HepG2 (cell line): ENCODE measurements around the gene ADARB2. TPM values are rescaled to one million over a fixed set of nuclear protein-coding genes. Genes with fewer than 3 reads are reported as not detected.

Source experiments
- ATAC-seq: fragments of 200-7000 bp; cut with Tn5 transposase; 3 replicates; pipeline ENCODE4 v1.9.1; 2020; ENCODE audit warnings: mild to moderate bottlenecking, moderate library complexity
- BruUV-seq: library from RNA; stranded (reverse); fragments of 400-500 nt; replicated peaks from 2 replicates; lab custom pipeline; 2021; lab: Mats Ljungman, UMichigan
- CTCF ChIA-PET: fragments of 300-600 bp; formaldehyde crosslinking; extraction: SDS; loops from one replicate; lab custom pipeline; 2021; ENCODE audit warnings: low total read pairs, inconsistent platforms, low intra/inter-chr PET ratio; lab: Yijun Ruan, JAX
- POLR2A ChIA-PET: fragments of 350-600 bp; sonication (Branson Sonifier 250); formaldehyde crosslinking; loops from one replicate; lab custom pipeline; 2020; ENCODE audit warnings: antibody characterized with exemption, inconsistent platforms; lab: Yijun Ruan, JAX
- DNase-seq: peaks from one replicate; pipeline ENCODE4 v3.0.0-alpha.2; 2015; ENCODE audit warnings: low spot score
- FAIRE-seq: peaks from 3 replicates; lab custom pipeline; 2011; peaks lifted over from hg19 to GRCh38; lab: Jason Lieb, UNC
- H2AFZ ChIP-seq: one replicate; pipeline ENCODE4 v1.6.1; 2011; ENCODE audit warnings: low read length, inconsistent platforms
- H3K27ac ChIP-seq: fragments of 300-600 bp; 3 replicates; pipeline ENCODE4 v1.8.0; 2011; ENCODE audit warnings: mixed run types, mild to moderate bottlenecking, mixed read lengths, low read length, inconsistent platforms; ENCODE audit not compliant: insufficient read depth; ENCODE audit errors: extremely low read length
- H3K27me3 ChIP-seq, 2 experiments: fragments of 200-600 bp in 1 of 2; 2 replicates in 1 of 2; 3 replicates in 1 of 2; pipeline versions ENCODE4 v1.6.0 to v1.8.0; 2011; ENCODE audit warnings: low read length in 2 of 2, mild to moderate bottlenecking in 2 of 2, moderate library complexity in 2 of 2, inconsistent platforms in 1 of 2; ENCODE audit not compliant: insufficient read depth in 2 of 2, control insufficient read depth in 1 of 2
- H3K36me3 ChIP-seq, 2 experiments: fragments of 200-600 bp in 1 of 2; replicated peaks in 1 of 2; 2 replicates in 1 of 2; 3 replicates in 1 of 2; pipeline versions ENCODE4 v1.5.1 to v1.8.0; 2011; ENCODE audit warnings: low read length in 2 of 2, inconsistent platforms in 1 of 2; ENCODE audit not compliant: insufficient read depth in 2 of 2, control insufficient read depth in 1 of 2
- H3K4me1 ChIP-seq: 2 replicates; pipeline ENCODE4 v1.5.1; 2012; ENCODE audit warnings: low read length, inconsistent platforms; ENCODE audit not compliant: insufficient read depth
- H3K4me2 ChIP-seq: 2 replicates; pipeline ENCODE4 v1.6.0; 2011; ENCODE audit warnings: low read depth, low read length, inconsistent platforms
- H3K4me3 ChIP-seq, 3 experiments: fragments of 200-600 bp in 1 of 3; sonication (generic), shearing (Covaris generic) in 1 of 3; replicated peaks in 1 of 3; 2 replicates each; pipeline ENCODE4 v1.5.1; 2011 to 2016; ENCODE audit warnings: low read length in 3 of 3, inconsistent platforms in 2 of 3, low read depth in 2 of 3, mild to moderate bottlenecking in 2 of 3, control low read depth in 1 of 3, mixed read lengths in 1 of 3; ENCODE audit not compliant: insufficient read depth in 1 of 3
- H3K79me2 ChIP-seq: one replicate; pipeline ENCODE4 v1.6.1; 2011; ENCODE audit warnings: low read length, inconsistent platforms; ENCODE audit not compliant: insufficient read depth
- H3K9ac ChIP-seq: 2 replicates; pipeline ENCODE4 v1.6.0; 2011; ENCODE audit warnings: mild to moderate bottlenecking, low read depth, low read length, inconsistent platforms; ENCODE audit not compliant: insufficient read depth
- H3K9me3 ChIP-seq: 2 replicates; pipeline ENCODE4 v1.5.1; 2012; ENCODE audit warnings: mild to moderate bottlenecking, low read length
- H4K20me1 ChIP-seq: 2 replicates; pipeline ENCODE4 v1.6.0; 2011; ENCODE audit warnings: inconsistent platforms, mild to moderate bottlenecking, low read length, moderate library complexity; ENCODE audit not compliant: insufficient read depth
- EZH2 ChIP-seq: conservative IDR thresholded peaks from 2 replicates; pipeline ENCODE4 v1.6.1; 2012; ENCODE audit warnings: mild to moderate bottlenecking, low read depth, low read length, moderate library complexity
- ZBTB34 ChIP-seq: sonication (generic); formaldehyde crosslinking; IDR thresholded peaks from 2 replicates; pipeline ENCODE4 v1.8.0; 2022; ENCODE audit warnings: mild to moderate bottlenecking, missing genetic modification reagents
- ZNF362 ChIP-seq: sonication (generic); formaldehyde crosslinking; IDR thresholded peaks from 2 replicates; pipeline ENCODE4 v1.4.0; 2020; ENCODE audit warnings: missing genetic modification reagents, mild to moderate bottlenecking, borderline replicate concordance
- ZSCAN31 ChIP-seq: sonication (generic); formaldehyde crosslinking; IDR thresholded peaks from 2 replicates; pipeline ENCODE4 v1.5.0; 2020; ENCODE audit warnings: low read depth, mild to moderate bottlenecking, missing genetic modification reagents
- WGBS: methylation state at CpG from one replicate; pipeline ENCODE4 v1.1.6; 2017; ENCODE audit warnings: low lambda C conversion rate; 5-methylcytosine and 5-hydroxymethylcytosine counted together
- in situ Hi-C: cut with HindIII; loops from 2 replicates; pipeline ENCODE4 v1.10.0; 2017; ENCODE audit warnings: low pct_unique_long_range_greater_than_20kb; ENCODE audit not compliant: extremely low pct_ligation_motif_present
- intact Hi-C: fragments of 100-400 bp; cut with micrococcal nuclease; formaldehyde crosslinking; loops from one replicate; pipeline ENCODE4 v1.10.0; 2022; ENCODE audit not compliant: unreplicated experiment
- polyA plus RNA-seq, 8 experiments: library from polyadenylated mRNA; depleted of rRNA in 3 of 8; stranded (reverse) in 7 of 8; unstranded in 1 of 8; fragments of >200 nt; fragmentation: Illumina TruSeq in 4 of 8; extraction: Trizol in 4 of 8; gene quantifications; 2 replicates each; pipeline versions ENCODE4 v1.2.1 to v1.2.3, GENCODE V29; 2011 to 2016; ENCODE audit warnings: low read depth in 4 of 8, missing spikeins in 1 of 8, mixed read lengths in 1 of 8; ENCODE audit not compliant: insufficient read depth in 1 of 8
- total RNA-seq, 5 experiments: library from RNA; depleted of rRNA; stranded (reverse); fragments of >200 nt; fragmentation: Illumina TruSeq; extraction: Trizol; gene quantifications; 2 replicates each; pipeline ENCODE4 v1.2.3, GENCODE V29; 2016; ENCODE audit warnings: low read depth in 1 of 5

The ADARB2 gene
- total and polyA plus RNA-seq, 2 of the 13 experiments (the other 11 are each of a cell fraction or from before 2014, with no cell fraction given): not detected

- no peak for TF ChIP-seq ZBTB34 (CRISPR knock-in tag)
- TF ChIP-seq, all 625 proteins: peak for 0
These were observed 222.1 kb downstream of the ADARB2 start (continued) for GRCh38 chr10:1515121-1515779.

- no peak for ATAC-seq
- H3K4me2 ChIP-seq: no peak overlapping the region
- H3K9me3 ChIP-seq: no peaks in the 10 kb centered on the region
- no peak overlapping the region for H2AFZ ChIP-seq
- peaks cover 6 to 52% of the 10 kb centered on the region in 2 experiments for H3K27me3 ChIP-seq
- no peaks in the 10 kb centered on the region for H4K20me1 ChIP-seq
- H3K27ac ChIP-seq: no peak overlapping the region
- ChIA-PET CTCF (no interaction called here), POLR2A (no interaction called here)
- TF ChIP-seq ZSCAN31 (no peak), EZH2 (0 out of 2 replicates have a peak, but pooled peaks have one; percentile 28), ZNF362 (CRISPR knock-in tag) (no peak)
- no peak for FAIRE-seq
- H3K4me3 ChIP-seq: no peak overlapping the region
- H3K9ac ChIP-seq: no peak overlapping the region
- no peak for DNase-seq
- H3K4me1 ChIP-seq: no peaks in the 10 kb centered on the region
- WGBS: 3% methylated on average over 8 of the region's 8 CpGs
- in situ Hi-C loops: no loop called here
- H3K79me2 ChIP-seq: no peaks in the 10 kb centered on the region
- no TSS peak for BruUV-seq
- intact Hi-C loops: no loop called here
- H3K36me3 ChIP-seq: no peaks in the 10 kb centered on the region
These were observed 222.6 kb downstream of the ADARB2 start for GRCh38 chr10:1514681-1515080.
